Renal cortical epithelial cell (primary cell): ENCODE data around the gene MYT1. TPM values are rescaled to one million over a fixed set of nuclear protein-coding genes. Genes with fewer than 3 reads are reported as not detected.
A peak's percentile ranks its signal among the peaks of the same experiment; 100 is the strongest.
"Not testable (repeated sequence)": the region's sequence is repeated elsewhere in the genome, so short reads cannot be mapped to it uniquely, and the experiment has no call there.

Experiments used
- DNase-seq: peaks from one replicate; pipeline ENCODE4 v3.0.0-alpha.2; 2011; ENCODE audit warnings: low read depth
- total RNA-seq: library from RNA; depleted of rRNA; stranded (reverse); fragments of >200 nt; gene quantifications from 2 replicates; pipeline ENCODE4 v1.2.3, GENCODE V29; 2014

The MYT1 gene
- total RNA-seq, 1 donor from 2014 or later, result under 0.01 TPM

- DNase-seq, result no peak
These were observed 102.7 kb downstream of the MYT1 start for GRCh38 chr20:64266988-64267387.

DNA sequence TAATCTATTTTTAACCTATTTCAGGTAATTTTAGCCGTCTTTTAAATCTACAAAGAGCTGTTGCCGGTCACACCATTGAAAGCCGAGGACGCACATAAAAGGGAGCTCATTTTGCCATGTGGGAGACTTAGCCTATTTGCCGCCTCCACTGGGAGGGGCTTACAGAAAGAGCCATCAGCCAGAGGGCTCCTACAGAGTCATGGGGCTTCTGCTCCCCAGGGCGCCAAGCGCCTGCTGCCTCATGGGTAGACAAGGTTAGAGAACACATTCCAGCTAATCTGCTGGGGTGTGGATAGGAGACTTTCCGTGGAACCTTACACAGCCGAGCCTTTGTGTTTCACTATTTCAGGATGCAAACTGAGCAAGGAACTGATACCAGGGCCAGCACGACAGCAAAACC lies 103.9 kb downstream of the MYT1 start:
- no peak for DNase-seq

DNA sequence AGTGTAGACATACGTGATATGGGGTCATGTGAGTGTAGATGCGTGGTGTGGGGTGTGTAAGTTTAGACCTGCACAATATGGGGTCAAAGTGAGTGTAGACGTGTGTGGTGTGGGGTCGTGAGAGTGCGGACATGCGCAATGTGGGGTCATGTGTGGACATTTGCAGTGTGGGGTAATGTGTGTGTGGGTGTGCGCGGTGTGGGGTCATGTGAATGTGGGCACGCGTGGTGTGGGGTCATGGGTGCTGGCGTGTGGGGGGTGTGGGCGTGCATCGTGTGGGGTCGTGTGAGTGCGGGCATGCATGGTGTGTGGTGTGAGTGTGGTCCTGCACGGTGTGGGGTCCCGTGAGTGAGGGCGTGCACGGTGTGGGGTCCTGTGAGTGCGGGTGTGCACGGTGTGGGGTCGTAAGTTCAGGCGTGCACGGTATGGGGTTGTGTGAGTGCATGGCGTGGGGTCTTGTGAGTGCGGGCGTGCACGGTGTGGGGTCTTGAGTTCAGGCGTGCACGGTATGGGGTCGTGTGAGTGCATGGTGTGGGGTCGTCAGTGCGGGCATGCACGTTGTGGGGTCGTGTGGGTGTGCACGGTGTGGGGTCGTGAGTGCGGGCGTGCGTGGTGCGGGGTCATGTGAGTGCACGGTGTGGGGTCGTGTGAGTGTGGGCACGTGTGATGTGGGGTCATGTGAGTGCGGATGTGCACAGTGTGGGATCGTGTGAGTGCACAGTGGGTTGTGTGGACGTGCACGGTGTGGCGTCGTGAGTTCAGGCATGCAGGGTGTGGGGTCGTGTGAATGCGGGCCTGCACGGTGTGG lies 105.6 kb downstream of the MYT1 start:
- no peak for DNase-seq

- no peak for DNase-seq
These were observed 107.4 kb downstream of the MYT1 start for GRCh38 chr20:64271636-64272035.

- DNase-seq, result no peak
These were observed 108.9 kb downstream of the MYT1 start for GRCh38 chr20:64273109-64273508.

DNA sequence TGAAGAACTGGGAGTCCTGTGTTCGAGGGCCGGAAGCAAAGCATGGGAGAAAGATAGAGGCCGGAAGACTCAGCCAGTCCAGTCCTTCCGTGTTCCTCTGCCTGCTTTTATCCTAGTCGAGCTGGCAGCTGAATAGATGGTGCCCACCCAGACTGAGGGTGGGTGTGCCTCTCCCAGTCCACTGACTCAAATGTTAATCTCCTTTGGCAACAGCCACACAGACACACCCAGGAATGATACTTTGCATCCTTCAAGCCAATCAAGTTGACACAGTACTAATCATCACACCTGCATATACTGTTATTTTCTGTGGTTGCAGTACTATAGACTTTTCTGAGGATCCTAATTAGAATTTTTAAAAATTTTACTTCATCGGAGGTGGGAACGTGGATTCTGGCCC lies 112.6 kb downstream of the MYT1 start:
- DNase-seq, result no peak

DNA sequence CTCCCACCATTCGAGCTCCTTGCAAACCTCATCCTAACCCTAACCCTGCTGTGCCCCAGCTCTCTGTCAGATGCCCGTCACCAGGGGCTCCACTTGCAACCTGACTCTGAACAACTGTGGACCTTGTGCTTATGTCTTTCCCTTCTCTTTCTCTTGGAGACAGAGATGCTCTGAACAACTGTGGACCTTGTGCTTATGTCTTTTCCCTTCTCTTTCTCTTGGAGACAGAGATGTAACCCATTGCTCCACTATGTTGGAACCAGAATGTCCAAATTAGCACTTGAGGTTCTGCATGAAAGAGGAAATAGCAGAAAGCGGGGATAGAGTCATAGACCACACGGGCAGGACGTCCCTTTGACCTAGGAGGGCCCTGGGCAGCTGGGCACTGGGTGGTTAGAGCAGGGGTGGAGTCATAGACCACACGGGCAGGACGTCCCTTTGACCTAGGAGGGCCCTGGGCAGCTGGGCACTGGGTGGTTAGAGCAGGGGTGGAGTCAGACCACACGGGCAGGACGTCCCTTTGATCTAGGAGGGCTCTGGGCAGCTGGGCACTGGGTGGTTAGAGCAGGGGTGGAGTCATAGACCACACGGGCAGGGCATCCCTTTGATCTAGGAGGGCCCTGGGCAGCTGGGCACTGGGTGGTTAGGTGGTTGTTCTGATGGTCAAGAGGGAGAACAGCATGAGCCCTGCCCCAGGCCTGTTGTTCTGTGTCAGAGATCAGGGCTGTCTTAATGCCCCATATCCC lies 113.5 kb downstream of the MYT1 start:
- DNase-seq, result no peak

DNA sequence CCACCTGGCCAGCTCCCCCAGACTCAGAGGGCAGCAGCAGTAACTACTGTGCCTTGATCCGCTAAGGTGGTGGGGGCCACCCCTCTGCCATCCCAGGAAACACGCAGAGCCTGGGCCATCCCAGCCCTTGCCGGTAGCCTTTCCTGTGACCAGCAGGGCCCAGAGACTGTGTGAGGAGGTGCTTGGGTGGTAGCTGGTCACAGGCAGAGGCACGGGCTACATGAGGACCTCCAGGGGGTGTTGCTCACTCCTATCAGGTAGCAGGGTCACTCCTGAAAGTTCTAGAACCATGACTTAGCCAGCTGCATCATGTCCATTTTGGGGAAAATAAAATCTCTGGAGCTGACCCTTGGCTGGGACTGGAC lies 114.0 kb downstream of the MYT1 start:
- no peak for DNase-seq

- DNase-seq, result no peak
These were observed 115.7 kb downstream of the MYT1 start for GRCh38 chr20:64279826-64280459.

GRCh38 chr20:64280460-64280843 lies 116.2 kb downstream of the MYT1 start:
- DNase-seq, result no peak

DNA sequence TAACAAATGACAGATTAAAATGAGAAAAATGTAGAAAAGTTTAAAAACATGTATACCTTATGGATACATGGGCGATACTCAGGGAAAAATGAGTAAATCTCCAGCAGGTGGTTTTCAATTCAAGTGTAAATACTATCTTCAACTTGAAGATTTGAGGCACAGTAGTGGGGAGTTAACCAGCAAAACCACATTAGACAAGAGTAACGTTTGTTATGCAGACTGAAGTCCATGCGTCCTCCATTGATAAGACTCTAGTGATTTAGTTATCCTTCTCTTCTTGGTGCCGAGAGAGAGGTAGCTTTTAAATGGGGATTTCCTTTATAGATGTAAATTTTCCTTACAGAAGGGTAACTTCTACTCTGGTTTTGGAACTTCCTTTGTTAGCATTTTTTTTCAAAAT lies 119.4 kb downstream of the MYT1 start:
- DNase-seq, result no peak

DNA sequence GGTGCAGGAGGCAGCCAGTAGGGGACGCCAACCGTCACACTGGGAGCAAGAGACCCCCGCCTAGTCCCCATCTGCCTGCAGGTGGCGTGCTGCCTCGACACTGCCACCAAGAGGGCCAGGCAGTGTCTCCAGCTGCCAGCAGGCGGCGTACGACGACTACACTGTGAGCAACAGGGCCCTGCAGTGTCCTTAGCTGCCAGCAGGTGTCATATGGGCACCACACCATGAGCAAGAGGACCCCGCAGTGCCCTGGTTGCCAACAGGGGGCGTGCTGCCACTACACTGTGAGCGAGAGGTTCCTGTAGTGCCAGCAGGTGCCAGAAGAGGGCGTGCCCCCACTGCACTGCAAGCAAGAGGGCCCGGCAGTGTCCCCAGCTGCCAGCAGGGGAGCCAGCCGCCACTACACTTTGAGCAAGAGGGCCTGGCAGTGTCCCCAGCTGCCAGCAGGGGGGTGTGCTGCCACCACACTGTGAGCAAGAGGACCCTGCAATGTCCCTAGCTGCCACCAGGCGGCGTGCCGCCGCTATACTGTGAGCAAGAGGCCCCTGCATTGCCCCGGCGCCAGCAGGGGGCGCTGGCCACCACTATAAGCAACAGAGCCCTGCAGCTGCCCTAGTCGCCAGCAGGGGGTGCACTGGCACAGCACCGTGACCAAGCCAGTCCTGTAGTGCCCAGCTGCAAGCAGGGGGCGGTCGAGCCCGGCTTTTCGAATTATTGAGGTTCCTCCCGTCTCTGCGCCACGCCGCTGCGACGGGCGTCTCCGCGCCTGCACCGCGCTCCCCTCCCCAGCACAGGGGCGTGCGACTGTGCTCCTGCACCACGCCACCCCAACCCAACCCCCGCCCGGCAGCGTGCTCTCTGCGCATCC lies 121.6 kb downstream of the MYT1 start:
- peak; percentile 7 for DNase-seq

DNA sequence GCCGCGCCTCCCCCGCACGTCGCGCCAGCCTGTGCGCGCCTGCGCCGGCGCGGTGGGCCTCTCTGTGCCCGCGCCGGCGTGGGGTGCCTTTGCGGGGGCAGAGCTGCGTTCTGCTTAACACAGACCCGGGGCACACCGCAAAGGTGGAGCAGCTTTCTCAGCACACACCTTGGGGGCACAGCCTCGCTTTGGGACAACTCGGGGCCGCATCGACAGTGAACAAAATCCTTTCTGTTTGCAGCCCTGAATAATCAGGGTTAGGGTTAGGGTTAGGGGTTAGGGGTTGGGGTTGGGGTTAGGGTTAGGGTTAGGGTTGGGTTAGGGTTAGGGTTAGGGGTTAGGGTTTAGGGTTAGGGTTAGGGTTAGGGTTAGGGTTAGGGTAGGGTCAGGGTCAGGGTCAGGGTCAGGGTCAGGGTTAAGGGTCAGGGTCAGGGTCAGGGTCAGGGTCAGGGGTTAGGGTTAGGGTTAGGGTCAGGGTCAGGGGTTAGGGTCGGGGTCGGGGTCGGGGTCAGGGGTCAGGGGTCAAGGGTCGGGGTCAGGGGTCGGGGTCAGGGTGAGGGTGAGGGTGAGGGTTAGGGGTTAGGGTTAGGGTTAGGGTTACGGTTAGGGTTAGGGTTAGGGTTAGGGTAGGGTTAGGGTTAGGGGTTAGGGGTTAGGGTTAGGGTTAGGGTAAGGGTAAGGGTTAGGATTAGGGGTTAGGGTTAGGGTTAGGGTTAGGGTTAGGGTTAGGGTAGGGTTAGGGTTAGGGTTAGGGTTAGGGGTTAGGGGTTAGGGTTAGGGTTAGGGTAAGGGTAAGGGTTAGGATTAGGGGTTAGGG lies 122.4 kb downstream of the MYT1 start:
- not testable (repeated sequence) for DNase-seq

DNA sequence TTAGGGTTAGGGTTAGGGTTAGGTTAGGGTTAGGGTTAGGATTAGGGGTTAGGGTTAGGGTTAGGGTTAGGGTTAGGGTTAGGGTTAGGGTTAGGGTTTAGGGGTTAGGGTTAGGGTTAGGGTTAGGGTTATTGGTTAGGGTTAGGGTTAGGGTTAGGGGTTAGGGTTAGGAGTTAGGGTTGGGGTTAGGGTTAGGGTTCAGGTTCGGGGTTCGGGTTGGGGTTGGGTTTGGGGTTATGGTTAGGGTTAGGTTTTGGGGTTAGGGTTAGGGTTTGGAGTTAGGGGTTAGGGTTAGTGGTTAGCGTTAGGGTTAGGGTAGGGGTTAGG lies 123.0 kb downstream of the MYT1 start:
- DNase-seq, result not testable (repeated sequence)

Other genes with a start within 250 kb of the MYT1 start
- gene UCKL1, start 208.0 kb upstream of the MYT1 start, total RNA-seq, result 20.3 and 27.8 TPM in 2 replicates
- gene ZNF512B, start 194.5 kb upstream of the MYT1 start, total RNA-seq, result 5.0 and 13.0 TPM in 2 replicates
- gene SAMD10, start 184.8 kb upstream of the MYT1 start, total RNA-seq, result 1.4 and 5.4 TPM in 2 replicates
- 66.0 and 94.5 TPM in 2 replicates for gene PRPF6, start 183.3 kb upstream of the MYT1 start, total RNA-seq
- 0.45 TPM in 1 of 2 replicates, not detected in the other for gene C20orf204, start 128.3 kb upstream of the MYT1 start, total RNA-seq
- gene SOX18, start 114.8 kb upstream of the MYT1 start, total RNA-seq, result 0.05 and 0.17 TPM in 2 replicates
- 15.3 and 21.8 TPM in 2 replicates for gene TCEA2, start 101.3 kb upstream of the MYT1 start, total RNA-seq
- 10.5 and 12.2 TPM in 2 replicates for gene RGS19, start 84.9 kb upstream of the MYT1 start, total RNA-seq
- 0.52 and 1.5 TPM in 2 replicates for gene OPRL1, start 84.4 kb upstream of the MYT1 start, total RNA-seq
- not detected in 2 replicates for gene LKAAEAR1, start 80.1 kb upstream of the MYT1 start, total RNA-seq
- gene NPBWR2, start 56.9 kb upstream of the MYT1 start, total RNA-seq, result not detected in 2 replicates
- gene PCMTD2, start 91.3 kb downstream of the MYT1 start, total RNA-seq, result 29.3 and 53.7 TPM in 2 replicates